ENCODE measurements around the gene SLC4A5.

SLC4A5 gene

DNA sequence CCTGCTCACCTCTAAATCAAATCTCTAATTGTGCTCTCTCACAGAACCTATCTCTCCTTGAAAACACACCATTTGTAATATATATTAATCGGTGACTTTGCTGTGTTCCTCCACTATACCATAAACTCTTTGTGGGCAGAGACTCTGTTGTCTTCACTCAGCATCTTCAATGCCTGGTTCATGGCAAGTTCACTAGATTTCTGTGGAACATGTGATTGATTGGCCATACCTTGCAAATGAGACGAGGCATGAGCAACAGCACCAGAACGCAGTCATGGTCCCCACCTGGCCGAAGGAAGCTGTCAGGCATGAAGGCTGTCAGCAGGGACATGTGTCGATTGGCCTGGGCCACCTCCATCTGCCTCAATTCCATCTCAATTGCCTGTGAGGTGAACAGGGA lies 25.3 kb upstream of the SLC4A5 start:
- TF ChIP-seq ZFX (IDR thresholded peaks at IDR 0.05; ENCODE audit: borderline replicate concordance) = no peak
- H3K27ac ChIP-seq = no peak overlapping the region

DNA sequence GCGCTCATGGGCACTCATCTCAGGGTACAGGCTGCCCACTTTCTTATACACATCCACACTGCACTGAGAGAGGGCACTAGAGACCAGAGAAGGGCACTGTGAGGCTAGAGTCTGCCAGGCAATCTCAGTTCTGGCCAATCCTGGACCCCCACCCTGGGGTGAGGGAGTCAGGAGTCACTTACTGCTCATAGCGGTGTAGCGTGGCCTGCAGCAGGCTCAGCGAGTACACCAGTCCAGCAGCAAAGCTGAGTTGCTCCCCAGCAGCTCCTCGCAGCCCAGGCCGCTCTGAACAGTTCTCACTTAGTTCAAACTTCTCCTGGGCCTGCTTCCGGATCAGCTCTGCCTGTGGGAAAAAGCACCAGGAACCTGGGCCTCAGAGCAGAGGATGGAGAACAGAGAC lies 24.6 kb upstream of the SLC4A5 start:
- H3K27ac ChIP-seq = no peak overlapping the region
- TF ChIP-seq, protein P1, sequence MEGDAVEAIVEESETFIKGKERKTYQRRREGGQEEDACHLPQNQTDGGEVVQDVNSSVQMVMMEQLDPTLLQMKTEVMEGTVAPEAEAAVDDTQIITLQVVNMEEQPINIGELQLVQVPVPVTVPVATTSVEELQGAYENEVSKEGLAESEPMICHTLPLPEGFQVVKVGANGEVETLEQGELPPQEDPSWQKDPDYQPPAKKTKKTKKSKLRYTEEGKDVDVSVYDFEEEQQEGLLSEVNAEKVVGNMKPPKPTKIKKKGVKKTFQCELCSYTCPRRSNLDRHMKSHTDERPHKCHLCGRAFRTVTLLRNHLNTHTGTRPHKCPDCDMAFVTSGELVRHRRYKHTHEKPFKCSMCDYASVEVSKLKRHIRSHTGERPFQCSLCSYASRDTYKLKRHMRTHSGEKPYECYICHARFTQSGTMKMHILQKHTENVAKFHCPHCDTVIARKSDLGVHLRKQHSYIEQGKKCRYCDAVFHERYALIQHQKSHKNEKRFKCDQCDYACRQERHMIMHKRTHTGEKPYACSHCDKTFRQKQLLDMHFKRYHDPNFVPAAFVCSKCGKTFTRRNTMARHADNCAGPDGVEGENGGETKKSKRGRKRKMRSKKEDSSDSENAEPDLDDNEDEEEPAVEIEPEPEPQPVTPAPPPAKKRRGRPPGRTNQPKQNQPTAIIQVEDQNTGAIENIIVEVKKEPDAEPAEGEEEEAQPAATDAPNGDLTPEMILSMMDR (IDR thresholded peaks at IDR 0.05) = no peak
- TF ChIP-seq ZFX (IDR thresholded peaks at IDR 0.05; ENCODE audit: borderline replicate concordance) = no peak

DNA sequence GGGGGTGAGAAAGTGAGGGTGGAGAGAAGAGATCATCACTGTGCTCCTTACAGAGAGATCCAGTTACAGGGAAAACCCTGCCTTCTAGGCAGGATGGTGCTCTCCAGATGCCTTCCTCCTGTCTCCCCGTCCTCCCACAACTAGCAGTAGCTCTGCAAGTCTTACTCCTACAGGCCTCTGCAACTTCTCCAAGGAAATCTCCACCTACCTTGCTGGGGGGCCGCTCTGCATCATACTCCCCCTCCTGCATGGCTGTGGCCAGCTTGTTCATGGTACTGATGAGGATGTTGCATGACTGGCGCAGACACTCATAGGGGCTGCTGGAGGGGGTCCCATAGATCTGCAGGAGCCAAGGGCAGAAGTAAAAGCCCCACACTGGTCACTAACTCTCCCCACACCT lies 22.8 kb upstream of the SLC4A5 start:
- no peak overlapping the region for H3K27ac ChIP-seq
- no peak for TF ChIP-seq ZFX (IDR thresholded peaks at IDR 0.05; ENCODE audit: borderline replicate concordance)
- TF ChIP-seq, protein P1 (IDR thresholded peaks at IDR 0.05) = no peak

GRCh38 chr2:74364533-74365505 lies 21.6 kb upstream of the SLC4A5 start:
- TF ChIP-seq, protein P1 (IDR thresholded peaks at IDR 0.05) = no peak
- no peak for TF ChIP-seq ZFX (IDR thresholded peaks at IDR 0.05; ENCODE audit: borderline replicate concordance)
- no peak overlapping the region for H3K27ac ChIP-seq

GRCh38 chr2:74361327-74361726 lies 18.1 kb upstream of the SLC4A5 start:
- no peak overlapping the region for H3K27ac ChIP-seq
- TF ChIP-seq ZFX (IDR thresholded peaks at IDR 0.05; ENCODE audit: borderline replicate concordance) = no peak
- TF ChIP-seq, protein P1 (IDR thresholded peaks at IDR 0.05) = no peak

DNA sequence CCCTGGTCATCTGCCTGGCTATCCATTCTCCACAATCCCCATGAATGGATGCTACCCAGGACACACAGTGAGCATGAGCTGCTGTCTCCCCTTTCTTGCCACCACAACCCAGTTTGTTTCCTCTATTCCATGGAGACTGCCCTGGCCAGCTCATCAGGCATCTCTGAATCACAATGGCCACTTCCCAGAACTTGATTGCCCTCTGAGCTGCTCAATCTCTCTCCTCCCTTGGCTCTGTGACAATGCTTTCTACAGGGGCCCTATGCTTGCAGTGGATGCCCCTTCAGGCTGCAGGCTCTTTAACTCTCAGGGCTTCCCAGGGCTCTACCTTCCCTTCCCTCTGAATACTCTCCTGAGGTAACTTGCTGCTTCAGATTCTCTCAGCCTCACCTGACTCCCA lies 14.4 kb upstream of the SLC4A5 start:
- TF ChIP-seq ZFX (IDR thresholded peaks at IDR 0.05; ENCODE audit: borderline replicate concordance) = no peak
- TF ChIP-seq, protein P1 (IDR thresholded peaks at IDR 0.05) = no peak
- H3K27ac ChIP-seq = no peak overlapping the region

GRCh38 chr2:74349889-74350288 lies 6.7 kb upstream of the SLC4A5 start:
- no peak overlapping the region for H3K27ac ChIP-seq
- TF ChIP-seq, protein P1 (IDR thresholded peaks at IDR 0.05) = no peak
- no peak for TF ChIP-seq ZFX (IDR thresholded peaks at IDR 0.05; ENCODE audit: borderline replicate concordance)

All from 22Rv1 (cell line).